Panc1 (cell line): Measurements from ENCODE around the gene PLPP4. TPM values are rescaled to one million over a fixed set of nuclear protein-coding genes. Genes with fewer than 3 reads are reported as not detected.

Experiments
- ATAC-seq: fragments of 200-7000 bp; cut with Tn5 transposase; 2 replicates; pipeline ENCODE4 v1.9.1; 2020; ENCODE audit warnings: mild to moderate bottlenecking, moderate library complexity
- BruUV-seq: library from RNA; stranded (reverse); fragments of 400-500 nt; replicated peaks from 2 replicates; lab custom pipeline; 2021; lab: Mats Ljungman, UMichigan
- CTCF ChIA-PET: fragments of 300-600 bp; sonication (Branson Sonifier 250); formaldehyde crosslinking; loops from one replicate; lab custom pipeline; 2022; ENCODE audit warnings: antibody characterized with exemption; lab: Charles Lee
- POLR2A ChIA-PET: fragments of 300-600 bp; sonication (Branson Sonifier 250); formaldehyde crosslinking; loops from one replicate; lab custom pipeline; 2022; ENCODE audit warnings: antibody characterized with exemption; lab: Charles Lee
- DNase-seq: peaks from one replicate; pipeline ENCODE4 v3.0.0-alpha.2; 2010; ENCODE audit warnings: low read depth, low spot score
- H3K27ac ChIP-seq: 2 replicates; pipeline ENCODE4 v1.5.1; 2011; ENCODE audit warnings: mild to moderate bottlenecking, low read length, inconsistent platforms
- H3K27me3 ChIP-seq: fragments of 200-500 bp; sonication (Bioruptor generic); 2 replicates; pipeline ENCODE4 v1.6.0; 2014; ENCODE audit warnings: low read length, inconsistent platforms; ENCODE audit not compliant: control insufficient read depth, insufficient read depth
- H3K36me3 ChIP-seq: fragments of 200-500 bp; sonication (Bioruptor generic); 2 replicates; pipeline ENCODE4 v1.5.1; 2014; ENCODE audit warnings: inconsistent platforms, mild to moderate bottlenecking, low read length, moderate library complexity; ENCODE audit not compliant: control insufficient read depth, insufficient read depth
- H3K4me1 ChIP-seq: 2 replicates; pipeline ENCODE4 v1.5.1; 2011; ENCODE audit warnings: inconsistent platforms, mild to moderate bottlenecking, low read length, moderate library complexity; ENCODE audit not compliant: control insufficient read depth, insufficient read depth
- H3K4me3 ChIP-seq, 2 experiments: 2 replicates each; pipeline ENCODE4 v1.5.1; 2011 to 2012; ENCODE audit warnings: low read depth in 2 of 2, low read length in 2 of 2, mild to moderate bottlenecking in 2 of 2, inconsistent platforms in 1 of 2, moderate library complexity in 1 of 2
- H3K9me3 ChIP-seq: fragments of 200-500 bp; sonication (Bioruptor generic); 2 replicates; pipeline ENCODE4 v1.5.1; 2014; ENCODE audit warnings: low read depth, mild to moderate bottlenecking, inconsistent platforms, low read length, moderate library complexity; ENCODE audit not compliant: control insufficient read depth, insufficient read depth
- POLR2AphosphoS5 ChIP-seq: IDR thresholded peaks from 2 replicates; pipeline ENCODE4 v1.6.1; 2012; ENCODE audit warnings: mild to moderate bottlenecking, low read depth, low read length, moderate library complexity
- SIN3A ChIP-seq: IDR thresholded peaks from 2 replicates; pipeline ENCODE4 v1.6.1; 2012; ENCODE audit warnings: low read depth, mild to moderate bottlenecking, low read length, moderate library complexity, borderline replicate concordance; ENCODE audit not compliant: insufficient read depth
- TCF7L2 ChIP-seq: IDR thresholded peaks from 2 replicates; pipeline ENCODE4 v1.6.1; 2011; ENCODE audit warnings: mild to moderate bottlenecking, low read depth, low read length, inconsistent platforms
- in situ Hi-C: cut with HindIII; loops from 2 replicates; pipeline ENCODE4 v1.10.0; 2016; ENCODE audit warnings: low sequenced_read_pairs, low pct_unique_long_range_greater_than_20kb
- intact Hi-C: fragments of 100-400 bp; cut with micrococcal nuclease; formaldehyde crosslinking; loops from one replicate; pipeline ENCODE4 v1.10.0; 2022; ENCODE audit not compliant: unreplicated experiment
- total RNA-seq: library from RNA; stranded (reverse); gene quantifications from one replicate; pipeline ENCODE4 v1.2.1, GENCODE V29; 2021; ENCODE audit not compliant: unreplicated experiment
- TF ChIP-seq, protein P1 (sequence below): fragments of 450-650 bp; IDR thresholded peaks from 2 replicates; pipeline ENCODE4 v1.5.1; 2017; ENCODE audit warnings: mild to moderate bottlenecking
- TF ChIP-seq, protein P2 (sequence below), 2 experiments: IDR thresholded peaks; 2 replicates each; pipeline ENCODE4 v1.6.1; 2011 to 2012; ENCODE audit warnings: low read depth in 2 of 2, control low read depth in 1 of 2, low read length in 1 of 2, mild to moderate bottlenecking in 1 of 2, moderate library complexity in 1 of 2; ENCODE audit not compliant: insufficient read depth in 1 of 2

The PLPP4 gene
- total RNA-seq, 1 experiment from 2014 or later, result 0.18 TPM

DNA sequence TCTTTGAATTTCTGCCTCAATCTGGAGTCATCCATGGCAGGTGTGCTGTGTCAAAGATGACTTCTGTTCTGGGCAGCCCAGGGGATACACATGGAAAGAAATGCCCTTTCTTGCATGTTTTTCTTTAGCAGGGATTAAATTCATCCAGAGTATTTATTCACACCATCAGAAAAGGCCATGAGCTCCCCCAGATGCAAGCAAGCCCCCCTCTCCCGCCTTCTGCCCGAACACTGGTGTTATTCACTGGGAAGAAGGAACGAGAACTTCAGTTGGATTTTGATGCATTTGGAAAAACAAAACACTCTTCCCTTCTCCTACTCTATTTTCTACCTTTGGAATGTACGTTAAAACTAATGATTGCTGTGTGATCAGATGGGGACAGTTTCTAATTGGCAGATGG is 1.4 kb downstream of the PLPP4 start:
- H3K27me3 ChIP-seq, result peaks cover 30% of the 10 kb centered on the region
- POLR2A ChIA-PET, result no interaction called here

DNA sequence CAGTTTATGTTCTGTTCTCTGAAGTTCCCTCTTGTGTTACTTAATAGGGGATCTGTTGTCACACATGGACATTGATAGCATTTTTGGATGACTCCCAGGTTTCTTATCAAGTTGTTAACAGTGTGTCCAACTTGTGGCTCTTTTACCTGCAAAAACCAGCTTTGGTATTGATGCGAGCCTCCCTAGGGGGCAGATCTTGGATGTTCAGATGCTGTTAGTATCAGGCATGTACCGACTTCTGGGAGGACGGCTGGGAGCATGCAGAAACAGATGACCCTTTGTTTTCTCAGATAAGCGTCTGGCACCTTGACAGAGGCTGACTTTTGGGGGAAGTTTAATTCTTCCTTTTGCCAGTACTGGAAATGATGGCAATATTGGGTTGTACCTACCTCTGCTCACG is 2.2 kb downstream of the PLPP4 start:
- no TSS peak for BruUV-seq
- H3K4me1 ChIP-seq, result no peaks in the 10 kb centered on the region; the same call in 1 of the 2 replicates
- POLR2A ChIA-PET, result no interaction called here
- no peak for TF ChIP-seq SIN3A
- no peak for TF ChIP-seq TCF7L2
- TF ChIP-seq POLR2AphosphoS5, result no peak
- TF ChIP-seq, protein P1, sequence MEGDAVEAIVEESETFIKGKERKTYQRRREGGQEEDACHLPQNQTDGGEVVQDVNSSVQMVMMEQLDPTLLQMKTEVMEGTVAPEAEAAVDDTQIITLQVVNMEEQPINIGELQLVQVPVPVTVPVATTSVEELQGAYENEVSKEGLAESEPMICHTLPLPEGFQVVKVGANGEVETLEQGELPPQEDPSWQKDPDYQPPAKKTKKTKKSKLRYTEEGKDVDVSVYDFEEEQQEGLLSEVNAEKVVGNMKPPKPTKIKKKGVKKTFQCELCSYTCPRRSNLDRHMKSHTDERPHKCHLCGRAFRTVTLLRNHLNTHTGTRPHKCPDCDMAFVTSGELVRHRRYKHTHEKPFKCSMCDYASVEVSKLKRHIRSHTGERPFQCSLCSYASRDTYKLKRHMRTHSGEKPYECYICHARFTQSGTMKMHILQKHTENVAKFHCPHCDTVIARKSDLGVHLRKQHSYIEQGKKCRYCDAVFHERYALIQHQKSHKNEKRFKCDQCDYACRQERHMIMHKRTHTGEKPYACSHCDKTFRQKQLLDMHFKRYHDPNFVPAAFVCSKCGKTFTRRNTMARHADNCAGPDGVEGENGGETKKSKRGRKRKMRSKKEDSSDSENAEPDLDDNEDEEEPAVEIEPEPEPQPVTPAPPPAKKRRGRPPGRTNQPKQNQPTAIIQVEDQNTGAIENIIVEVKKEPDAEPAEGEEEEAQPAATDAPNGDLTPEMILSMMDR, result no peak
- TF ChIP-seq, protein P2, sequence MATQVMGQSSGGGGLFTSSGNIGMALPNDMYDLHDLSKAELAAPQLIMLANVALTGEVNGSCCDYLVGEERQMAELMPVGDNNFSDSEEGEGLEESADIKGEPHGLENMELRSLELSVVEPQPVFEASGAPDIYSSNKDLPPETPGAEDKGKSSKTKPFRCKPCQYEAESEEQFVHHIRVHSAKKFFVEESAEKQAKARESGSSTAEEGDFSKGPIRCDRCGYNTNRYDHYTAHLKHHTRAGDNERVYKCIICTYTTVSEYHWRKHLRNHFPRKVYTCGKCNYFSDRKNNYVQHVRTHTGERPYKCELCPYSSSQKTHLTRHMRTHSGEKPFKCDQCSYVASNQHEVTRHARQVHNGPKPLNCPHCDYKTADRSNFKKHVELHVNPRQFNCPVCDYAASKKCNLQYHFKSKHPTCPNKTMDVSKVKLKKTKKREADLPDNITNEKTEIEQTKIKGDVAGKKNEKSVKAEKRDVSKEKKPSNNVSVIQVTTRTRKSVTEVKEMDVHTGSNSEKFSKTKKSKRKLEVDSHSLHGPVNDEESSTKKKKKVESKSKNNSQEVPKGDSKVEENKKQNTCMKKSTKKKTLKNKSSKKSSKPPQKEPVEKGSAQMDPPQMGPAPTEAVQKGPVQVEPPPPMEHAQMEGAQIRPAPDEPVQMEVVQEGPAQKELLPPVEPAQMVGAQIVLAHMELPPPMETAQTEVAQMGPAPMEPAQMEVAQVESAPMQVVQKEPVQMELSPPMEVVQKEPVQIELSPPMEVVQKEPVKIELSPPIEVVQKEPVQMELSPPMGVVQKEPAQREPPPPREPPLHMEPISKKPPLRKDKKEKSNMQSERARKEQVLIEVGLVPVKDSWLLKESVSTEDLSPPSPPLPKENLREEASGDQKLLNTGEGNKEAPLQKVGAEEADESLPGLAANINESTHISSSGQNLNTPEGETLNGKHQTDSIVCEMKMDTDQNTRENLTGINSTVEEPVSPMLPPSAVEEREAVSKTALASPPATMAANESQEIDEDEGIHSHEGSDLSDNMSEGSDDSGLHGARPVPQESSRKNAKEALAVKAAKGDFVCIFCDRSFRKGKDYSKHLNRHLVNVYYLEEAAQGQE (IDR thresholded peaks at IDR 0.05; ENCODE audit: insufficient read depth in 1 of 2, low read depth in 2 of 2, low read length in 1 of 2), result no peak
- DNase-seq, result no peak
- no peak for ATAC-seq
- in situ Hi-C loops, result no loop called here
- CTCF ChIA-PET, result no interaction called here
- H3K27me3 ChIP-seq, result peaks cover 29% of the 10 kb centered on the region
- intact Hi-C loops, result no loop called here
- H3K36me3 ChIP-seq, result no peaks in the 10 kb centered on the region
- no peaks in the 10 kb centered on the region for H3K9me3 ChIP-seq
- no peak overlapping the region for H3K4me3 ChIP-seq
- no peak overlapping the region for H3K27ac ChIP-seq

More for the DNA sequence above, 1.4 kb downstream of the PLPP4 start:
- intact Hi-C loops, result no loop called here
- DNase-seq (no peak), ATAC-seq (no peak)
- in situ Hi-C loops, result no loop called here
- Histone ChIP-seq H3K27ac (no peak overlapping the region), H3K4me3 (no peak overlapping the region; a peak in 1 of 4 replicates), H3K4me1 (no peaks in the 10 kb centered on the region; the same call in 1 of the 2 replicates), H3K36me3 (no peaks in the 10 kb centered on the region), H3K9me3 (no peaks in the 10 kb centered on the region)
- no peak for TF ChIP-seq SIN3A
- TF ChIP-seq, protein P2 (IDR thresholded peaks at IDR 0.05; ENCODE audit: insufficient read depth in 1 of 2, low read depth in 2 of 2, low read length in 1 of 2), result no peak
- TF ChIP-seq TCF7L2, result no peak
- TF ChIP-seq POLR2AphosphoS5, result no peak
- TF ChIP-seq, protein P1, result no peak
- BruUV-seq, result no TSS peak
- CTCF ChIA-PET, result no interaction called here
